ENCODE measurements around the gene FAM240B.

Gene FAM240B

DNA sequence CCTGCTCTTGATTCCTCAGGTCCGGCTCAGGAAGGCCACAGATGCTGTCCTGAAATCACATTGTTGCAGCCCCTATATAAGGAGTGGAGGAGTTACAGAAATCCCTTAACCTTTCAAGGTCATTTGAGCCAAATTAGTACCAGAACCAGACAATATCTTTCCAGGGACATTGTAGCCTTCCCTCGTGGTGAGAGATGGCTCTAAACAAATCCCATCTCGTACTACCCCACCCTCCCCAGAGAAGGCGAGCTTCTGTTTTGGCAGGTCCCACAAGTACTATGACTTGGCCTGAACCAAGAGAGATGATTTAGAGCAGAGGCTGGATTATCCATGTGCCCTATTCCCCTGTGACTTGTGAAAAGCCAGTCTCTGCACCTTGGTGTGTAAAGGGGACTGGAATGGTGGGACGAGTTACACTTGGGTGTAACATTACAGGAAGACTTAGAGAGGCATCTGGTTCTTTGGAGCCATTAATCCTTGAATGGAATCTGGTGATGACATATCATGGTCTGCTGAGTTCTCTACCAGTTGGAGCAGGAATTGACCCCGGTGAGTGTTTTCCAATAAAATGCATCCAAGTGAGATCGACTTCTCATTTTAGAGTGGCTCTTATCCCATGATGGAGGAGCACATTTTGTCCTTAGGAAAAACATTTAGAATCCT lies at the start of gene FAM240B:
TSS of gene FAM240B (minus strand) at position 51 of the 663 bp plus-strand sequence. CDS start 16,134 bp downstream, outside the sequence.
- no peak for DNase-seq

GRCh38 chr9:38768351-38768761 lies 48.4 kb upstream of the FAM240B start:
- DNase-seq, result no peak

DNA sequence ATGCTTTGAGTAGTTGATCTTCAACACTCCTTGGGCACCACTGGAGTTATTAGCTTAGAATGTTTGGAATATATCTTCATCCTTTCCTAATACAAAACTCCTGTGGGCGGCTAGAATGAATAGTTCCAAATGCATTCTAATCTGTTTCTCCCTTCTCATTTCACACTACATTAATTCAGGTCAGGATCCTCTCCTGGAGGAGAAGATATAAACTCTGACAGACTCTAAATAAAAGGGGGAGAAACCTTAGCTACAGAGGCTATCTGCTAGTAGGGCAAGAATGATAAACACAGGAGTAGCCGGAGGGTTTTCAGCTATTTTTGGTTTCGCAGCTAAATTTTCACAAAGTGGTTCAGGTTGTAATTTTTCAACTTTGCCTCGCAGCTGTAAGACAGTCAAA lies 45.2 kb upstream of the FAM240B start:
- DNase-seq, result no peak

DNA sequence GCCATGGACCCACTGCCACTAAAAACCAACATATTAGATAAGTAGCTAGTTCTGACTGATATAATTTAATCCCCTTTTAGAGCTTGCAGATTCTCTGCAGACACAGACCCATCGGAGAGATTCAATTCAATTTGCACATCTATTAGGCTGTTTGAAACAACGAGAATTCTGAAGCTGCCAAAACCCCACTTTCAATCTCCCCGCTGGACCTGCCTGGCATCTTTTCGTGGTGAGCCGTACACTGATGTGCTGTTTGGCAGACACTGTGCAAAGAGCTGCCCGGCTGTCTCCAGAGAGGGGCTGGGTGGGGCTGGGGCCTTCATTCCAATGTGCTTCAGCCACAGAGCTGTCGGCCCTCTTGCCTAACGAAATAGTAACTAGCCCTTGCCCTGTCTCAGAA lies 42.1 kb upstream of the FAM240B start:
- DNase-seq, result no peak

- no peak for DNase-seq
Observed at GRCh38 chr9:38761339-38761738, 41.4 kb upstream of the FAM240B start.

DNA sequence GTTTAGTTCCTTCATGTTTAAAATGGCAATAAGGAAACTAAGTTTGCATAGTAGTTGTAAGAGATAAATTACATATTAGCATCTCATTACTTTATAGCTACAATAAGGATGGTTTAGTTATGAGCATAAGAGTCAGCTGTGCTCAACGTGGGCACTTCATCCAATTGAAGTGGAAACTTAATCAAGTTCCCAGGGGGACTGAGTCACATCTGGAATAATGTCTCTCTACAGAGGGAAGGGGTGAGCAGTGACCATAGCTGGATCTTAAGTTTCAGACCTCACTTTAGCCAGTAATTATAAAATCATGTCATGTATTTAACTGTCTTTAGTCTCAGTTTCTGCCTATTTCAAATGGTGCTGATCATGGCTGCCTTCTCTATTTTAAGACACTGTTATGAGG lies 36.8 kb upstream of the FAM240B start:
- no peak for DNase-seq

- no peak for DNase-seq
Observed at GRCh38 chr9:38747941-38748340, 28.0 kb upstream of the FAM240B start.

GRCh38 chr9:38747067-38747466 lies 27.1 kb upstream of the FAM240B start:
- DNase-seq, result no peak

DNA sequence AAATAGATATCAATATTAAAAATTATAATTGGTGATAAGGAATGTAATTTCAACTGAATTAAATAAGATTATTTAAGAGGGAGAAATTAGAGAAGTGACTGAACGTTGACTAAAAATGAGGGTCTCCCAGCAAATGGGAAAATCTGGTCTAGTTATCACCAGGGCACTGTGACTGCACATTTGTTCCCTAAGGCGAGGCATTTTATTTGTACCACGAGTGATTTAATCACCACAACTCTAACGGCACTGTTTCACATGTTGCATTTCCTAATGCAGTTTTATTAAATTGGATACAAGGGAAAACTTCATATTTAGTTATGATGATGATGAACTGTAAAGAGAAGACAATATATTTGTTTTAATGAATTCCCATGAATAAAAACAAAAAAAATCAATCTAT lies 26.4 kb upstream of the FAM240B start:
- DNase-seq, result no peak

GRCh38 chr9:38744484-38744883 lies 24.6 kb upstream of the FAM240B start:
- DNase-seq, result no peak

- DNase-seq, result no peak
Observed at GRCh38 chr9:38737246-38737645, 17.3 kb upstream of the FAM240B start.

- no peak for DNase-seq
Observed at GRCh38 chr9:38734831-38735230, 14.9 kb upstream of the FAM240B start.

DNA sequence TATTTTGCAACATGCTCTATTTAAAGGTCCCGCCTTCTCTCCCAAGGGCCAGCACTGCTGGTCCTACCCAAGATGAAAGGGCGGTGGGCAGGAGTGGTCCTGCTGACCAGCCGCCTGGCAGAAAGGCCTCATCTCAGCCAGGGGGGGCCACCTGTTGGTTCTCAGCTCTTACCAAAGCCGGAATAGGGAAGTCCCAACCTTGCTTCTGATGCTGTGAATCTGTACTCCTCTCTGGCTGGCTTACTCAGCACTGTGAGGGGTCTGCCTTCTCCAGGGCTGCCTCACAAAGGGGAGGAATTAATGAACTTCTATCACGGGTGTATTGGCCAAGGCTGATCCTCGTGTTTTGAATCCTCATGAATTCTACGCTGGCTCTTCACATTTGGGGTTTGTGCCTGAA lies 13.6 kb upstream of the FAM240B start:
- no peak for DNase-seq

DNA sequence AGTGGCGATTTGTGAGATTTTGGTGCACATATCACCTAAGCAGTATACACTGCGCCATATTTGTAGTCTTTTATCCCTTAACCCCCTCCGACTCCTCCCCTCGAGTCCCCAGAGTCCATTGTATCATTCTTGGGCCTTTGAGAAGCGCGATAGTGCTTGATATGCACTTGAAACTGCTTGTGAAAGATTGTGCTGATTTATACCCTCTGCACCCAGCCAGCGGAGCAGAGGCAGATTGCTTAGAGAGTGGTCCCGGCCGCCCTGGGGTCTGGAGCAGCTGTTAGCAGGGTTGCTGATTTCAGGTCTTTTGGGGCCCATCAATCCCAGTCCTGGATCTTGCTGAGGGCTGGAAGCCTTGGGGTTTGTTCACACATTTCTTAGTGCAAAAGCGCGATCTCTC lies 13.0 kb upstream of the FAM240B start:
- DNase-seq, result no peak

GRCh38 chr9:38727497-38728001 lies 7.6 kb upstream of the FAM240B start:
- peak in 1 of 2 experiments; percentile 0 for DNase-seq

DNA sequence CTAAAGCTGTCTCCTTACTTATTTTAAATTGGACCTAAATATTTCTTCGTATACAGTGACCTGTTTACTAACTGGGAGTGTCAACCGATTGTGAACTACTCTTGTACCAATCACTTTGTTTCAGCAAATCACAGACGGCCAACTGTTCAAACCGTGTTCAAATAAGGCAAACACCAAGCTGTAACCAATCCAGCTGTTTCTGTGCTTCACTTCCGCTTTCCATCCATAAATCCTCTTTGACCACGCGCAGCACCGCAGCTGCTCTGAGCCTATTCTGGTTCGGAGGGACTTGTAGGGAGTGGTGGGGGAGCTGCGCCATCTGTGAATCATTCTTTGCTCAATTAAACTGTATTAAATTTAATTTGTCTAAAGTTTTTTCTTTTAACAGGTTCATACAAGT lies 4.8 kb upstream of the FAM240B start:
- DNase-seq, result no peak

DNA sequence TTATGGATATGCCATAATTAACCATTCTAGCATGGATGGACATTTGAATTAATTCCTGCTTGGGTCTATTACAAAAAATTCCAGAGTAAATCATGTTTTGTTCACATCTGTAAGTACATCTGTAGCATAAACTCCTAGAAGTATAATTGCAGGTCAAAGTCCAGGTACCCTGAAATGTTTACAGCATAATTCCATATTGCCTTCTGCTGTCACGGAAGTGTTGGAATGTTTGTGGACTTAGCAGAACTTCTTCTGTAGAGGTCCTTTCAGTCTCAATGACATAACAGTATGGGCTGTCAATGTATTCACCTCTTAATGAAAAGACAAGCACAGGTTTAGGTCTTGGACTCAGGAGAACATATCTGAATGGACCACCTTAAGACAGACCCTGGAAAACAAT lies 1.8 kb downstream of the FAM240B start:
- no peak for DNase-seq

DNA sequence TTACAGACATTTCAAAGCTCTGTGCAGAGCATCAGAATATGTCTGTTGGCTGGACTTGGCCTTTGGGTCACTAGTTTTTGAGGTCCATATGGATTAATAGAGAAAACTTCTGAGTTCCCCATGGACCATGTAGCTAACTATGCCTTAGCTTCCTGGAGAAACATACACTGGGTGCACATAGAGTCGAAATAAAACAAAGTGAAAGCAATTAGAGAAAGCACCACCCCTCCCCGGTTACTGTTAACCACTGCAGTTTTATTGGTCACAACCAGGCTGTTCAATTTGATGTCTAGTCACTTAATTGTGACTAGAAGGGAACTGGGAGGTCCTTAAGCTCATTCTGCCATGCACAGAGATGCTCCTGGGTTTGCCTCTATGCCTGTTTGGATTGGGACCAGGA lies 4.2 kb downstream of the FAM240B start:
- no peak for DNase-seq

- DNase-seq, result no peak
Observed at GRCh38 chr9:38713426-38713825, 6.5 kb downstream of the FAM240B start.

DNA sequence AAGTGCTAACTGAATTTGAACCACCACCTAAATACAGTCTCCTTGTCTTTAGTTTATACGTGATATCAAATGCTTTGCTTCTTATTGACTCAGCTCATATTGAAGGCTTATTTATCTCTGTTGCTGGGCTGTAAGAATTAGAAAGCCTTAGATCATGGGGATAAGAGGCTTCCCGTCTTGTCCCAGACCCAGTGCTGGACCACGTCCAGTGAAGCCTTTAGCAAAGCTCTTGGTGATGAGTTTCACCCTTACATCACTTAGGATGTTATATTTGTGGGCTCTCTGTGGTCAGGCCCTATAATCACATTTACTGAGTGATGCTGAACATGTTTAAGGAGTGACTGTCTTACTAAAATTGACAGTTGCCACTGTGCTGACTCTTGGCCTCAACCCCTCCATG lies 11.2 kb downstream of the FAM240B start:
- DNase-seq, result no peak

DNA sequence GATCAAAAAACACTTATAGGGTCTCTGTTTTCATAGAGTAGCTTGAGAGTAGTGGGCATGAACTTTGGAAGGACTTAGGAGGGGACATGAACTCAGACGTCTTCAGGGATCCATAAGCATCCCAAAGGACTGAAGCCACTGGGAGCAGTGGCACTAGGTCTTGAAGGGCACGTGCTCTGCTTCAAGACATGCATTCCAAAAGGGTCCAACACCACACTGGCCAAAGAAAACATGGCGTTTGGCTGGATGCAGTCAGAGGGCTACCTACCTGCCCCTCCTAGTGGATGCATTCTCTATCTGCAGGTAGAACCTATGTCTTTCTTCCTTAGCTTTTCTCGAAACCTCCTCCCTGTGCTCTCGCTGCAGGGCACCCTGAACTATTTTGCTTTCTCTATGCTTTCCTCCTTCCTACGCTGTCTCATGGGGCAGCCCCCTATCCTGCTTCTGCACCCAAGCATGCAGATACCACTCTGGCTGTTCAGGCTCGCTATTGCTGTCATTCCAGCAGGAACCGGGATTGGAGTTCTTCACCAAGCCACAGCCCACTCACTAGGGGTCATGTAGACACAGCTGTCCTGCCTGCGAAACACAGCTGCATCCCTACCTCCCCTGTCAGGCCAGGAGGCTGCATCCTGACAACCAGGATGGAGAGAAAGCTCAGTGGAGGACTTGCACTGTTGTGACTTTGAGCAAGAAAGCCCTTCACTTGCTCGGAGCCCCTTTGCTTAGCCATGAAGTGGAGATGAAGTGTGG lies 11.9 kb downstream of the FAM240B start:
- DNase-seq, result no peak

DNA sequence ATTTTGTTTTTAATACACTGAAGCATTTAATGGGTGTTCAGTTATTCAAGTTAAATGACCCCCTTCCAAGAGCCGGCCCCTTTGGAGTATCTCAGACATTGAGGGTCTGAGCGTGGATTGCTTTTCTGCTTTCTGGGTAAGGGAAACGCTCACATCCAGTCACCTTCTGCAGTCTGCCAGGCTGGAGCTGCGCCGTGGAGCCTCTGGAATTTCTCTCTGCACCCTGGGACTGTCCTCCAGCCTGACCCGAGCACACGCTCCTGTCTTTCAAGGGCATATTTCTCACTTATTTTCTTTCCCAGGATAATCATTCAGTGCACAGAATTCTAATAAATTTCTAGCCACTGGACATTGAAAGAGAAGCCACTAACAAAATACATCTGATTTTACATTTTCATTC lies 13.4 kb downstream of the FAM240B start:
- DNase-seq, result no peak

DNA sequence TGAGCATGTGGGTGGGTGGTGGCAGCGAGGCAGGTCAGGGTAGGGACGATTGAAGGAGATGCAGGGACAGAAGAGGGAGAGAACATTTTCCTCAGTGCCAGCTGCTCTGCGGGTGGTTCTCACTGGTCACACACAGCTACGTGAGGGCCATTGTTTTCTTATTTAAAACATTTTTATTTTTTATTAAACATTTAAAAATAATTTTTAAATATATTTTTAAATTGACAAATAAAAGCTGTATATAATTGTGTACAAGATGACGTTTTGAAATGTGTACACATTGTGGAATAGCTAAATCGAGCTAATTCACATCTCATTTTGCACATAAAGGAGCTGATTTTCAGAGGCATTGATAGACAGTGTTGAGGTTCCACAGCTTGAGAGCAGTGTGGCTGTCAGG lies 14.0 kb downstream of the FAM240B start:
- DNase-seq, result no peak

GRCh38 chr9:38700695-38701094 lies 19.2 kb downstream of the FAM240B start:
- DNase-seq, result no peak

GRCh38 chr9:38699337-38699736 lies 20.6 kb downstream of the FAM240B start:
- DNase-seq, result no peak

Measured in AML-193 (cell line).